Stromal cell of bone marrow (primary cell): ENCODE results near the gene PLEKHH2.
"Not testable (repeated sequence)": the region's sequence is repeated elsewhere in the genome, so short reads cannot be mapped to it uniquely, and the experiment has no call there.

Experiments
- DNase-seq: peaks from one replicate; pipeline ENCODE4 v3.0.0-alpha.2; 2012; ENCODE audit warnings: low read depth

Gene PLEKHH2

GRCh38 chr2:43717322-43717721 lies 80.3 kb downstream of the PLEKHH2 start:
- no peak for DNase-seq

- no peak for DNase-seq
Observed at GRCh38 chr2:43718530-43719124, 81.6 kb downstream of the PLEKHH2 start.

- DNase-seq = no peak
Observed at GRCh38 chr2:43724728-43725526, 87.9 kb downstream of the PLEKHH2 start.

- DNase-seq = no peak
Observed at GRCh38 chr2:43725711-43726246, 88.7 kb downstream of the PLEKHH2 start.

- DNase-seq = not testable (repeated sequence)
Observed at GRCh38 chr2:43726961-43727633, 90.0 kb downstream of the PLEKHH2 start.

GRCh38 chr2:43727634-43728014 lies 90.6 kb downstream of the PLEKHH2 start:
- DNase-seq = no peak

GRCh38 chr2:43729491-43730174 lies 92.6 kb downstream of the PLEKHH2 start:
- no peak for DNase-seq

GRCh38 chr2:43731211-43731610 lies 94.2 kb downstream of the PLEKHH2 start:
- no peak for DNase-seq

- DNase-seq = no peak
Observed at GRCh38 chr2:43736637-43737036, 99.6 kb downstream of the PLEKHH2 start.

GRCh38 chr2:43737097-43737854 lies 100.2 kb downstream of the PLEKHH2 start:
- peak; percentile 72 for DNase-seq

GRCh38 chr2:43737855-43738254 lies 100.8 kb downstream of the PLEKHH2 start:
- no peak for DNase-seq

GRCh38 chr2:43738257-43738656 lies 101.2 kb downstream of the PLEKHH2 start:
- DNase-seq = no peak

GRCh38 chr2:43743706-43744105 lies 106.6 kb downstream of the PLEKHH2 start:
- DNase-seq = no peak

- peak; percentile 33 for DNase-seq
Observed at GRCh38 chr2:43745457-43745856, 108.4 kb downstream of the PLEKHH2 start.

GRCh38 chr2:43748333-43748732 lies 111.3 kb downstream of the PLEKHH2 start:
- no peak for DNase-seq

GRCh38 chr2:43749583-43749982 lies 112.5 kb downstream of the PLEKHH2 start:
- no peak for DNase-seq

GRCh38 chr2:43751476-43751990 lies 114.5 kb downstream of the PLEKHH2 start:
- no peak for DNase-seq

GRCh38 chr2:43752302-43752701 lies 115.2 kb downstream of the PLEKHH2 start:
- no peak for DNase-seq

- DNase-seq = no peak
Observed at GRCh38 chr2:43754180-43754579, 117.1 kb downstream of the PLEKHH2 start.

GRCh38 chr2:43758739-43759138 lies 121.7 kb downstream of the PLEKHH2 start:
- DNase-seq = peak; percentile 60

- DNase-seq = peak; percentile 74
Observed at GRCh38 chr2:43759195-43759594, 122.1 kb downstream of the PLEKHH2 start.
